Chondrocyte (in vitro differentiated cells): ENCODE data around the gene CTSH. TPM values are rescaled to one million over a fixed set of nuclear protein-coding genes. Genes with fewer than 3 reads are reported as not detected.
A peak's percentile ranks its signal among the peaks of the same experiment; 100 is the strongest.

Source experiments
- DNase-seq: peaks from one replicate; pipeline ENCODE4 v3.0.0; 2021; ENCODE audit warnings: mixed read lengths, low spot score
- H3K27ac Mint-ChIP-seq: one replicate; pipeline ENCODE4 v1.8.0; 2021; ENCODE audit warnings: mild to moderate bottlenecking, moderate library complexity, mixed read lengths; ENCODE audit not compliant: unreplicated experiment
- H3K27me3 Mint-ChIP-seq: 2 replicates; pipeline ENCODE4 v1.8.0; 2021; ENCODE audit warnings: low read depth, mixed read lengths
- H3K36me3 Mint-ChIP-seq: 2 replicates; pipeline ENCODE4 v1.8.0; 2021; ENCODE audit warnings: low read depth, mixed read lengths
- H3K4me1 Mint-ChIP-seq: 2 replicates; pipeline ENCODE4 v1.8.0; 2021; ENCODE audit warnings: low read depth, mild to moderate bottlenecking, mixed read lengths
- H3K4me3 Mint-ChIP-seq: one replicate; pipeline ENCODE4 v1.8.0; 2021; ENCODE audit warnings: mild to moderate bottlenecking, moderate library complexity, mixed read lengths; ENCODE audit not compliant: unreplicated experiment
- H3K9me3 Mint-ChIP-seq: 2 replicates; pipeline ENCODE4 v1.8.0; 2021; ENCODE audit warnings: low read depth, mixed read lengths
- CTCF ChIP-seq: fragments of 200-600 bp; sonication (generic); IDR thresholded peaks from 2 replicates; pipeline ENCODE4 v1.5.0; 2021; ENCODE audit warnings: antibody characterized with exemption, mild to moderate bottlenecking, moderate library complexity
- total RNA-seq: library from RNA; stranded (reverse); gene quantifications from 3 replicates; pipeline ENCODE4 v1.2.1, GENCODE V29; 2021

The CTSH gene
- total RNA-seq, 1 donor from 2014 or later: 22.5 TPM

- Mint-ChIP-seq H3K4me3 (no peak overlapping the region), H3K36me3 (no peaks in the 10 kb centered on the region), H3K4me1 (peaks cover 39% of the 10 kb centered on the region), H3K9me3 (no peaks in the 10 kb centered on the region), H3K27me3 (no peaks in the 10 kb centered on the region), H3K27ac (no peak overlapping the region)
- no peak for TF ChIP-seq CTCF
- peak; percentile 79 for DNase-seq
Measured at GRCh38 chr15:78991879-78992278, 47.0 kb upstream of the CTSH start.

GRCh38 chr15:78991476-78991875 is 46.6 kb upstream of the CTSH start:
- no peak for TF ChIP-seq CTCF
- Mint-ChIP-seq H3K27me3 (no peaks in the 10 kb centered on the region), H3K9me3 (no peaks in the 10 kb centered on the region), H3K4me1 (peaks cover 35% of the 10 kb centered on the region), H3K4me3 (no peak overlapping the region), H3K36me3 (no peaks in the 10 kb centered on the region), H3K27ac (no peak overlapping the region)
- peak; percentile 43 for DNase-seq

GRCh38 chr15:78990278-78990677 is 45.4 kb upstream of the CTSH start:
- peak; percentile 5 for DNase-seq
- peaks cover 34% of the 10 kb centered on the region for H3K4me1 Mint-ChIP-seq
- no peak overlapping the region for H3K27ac Mint-ChIP-seq
- no peaks in the 10 kb centered on the region for H3K9me3 Mint-ChIP-seq
- H3K27me3 Mint-ChIP-seq: no peaks in the 10 kb centered on the region
- H3K36me3 Mint-ChIP-seq: no peaks in the 10 kb centered on the region
- no peak for TF ChIP-seq CTCF
- no peak overlapping the region for H3K4me3 Mint-ChIP-seq

- H3K9me3 Mint-ChIP-seq: no peaks in the 10 kb centered on the region
- DNase-seq: peak; percentile 44
- TF ChIP-seq CTCF: no peak
- no peaks in the 10 kb centered on the region for H3K27me3 Mint-ChIP-seq
- peaks cover 34% of the 10 kb centered on the region for H3K4me1 Mint-ChIP-seq
- peak overlapping the region; percentile 87 for H3K27ac Mint-ChIP-seq
- H3K4me3 Mint-ChIP-seq: no peak overlapping the region
- H3K36me3 Mint-ChIP-seq: no peaks in the 10 kb centered on the region
Measured at GRCh38 chr15:78989701-78990240, 44.9 kb upstream of the CTSH start.

- Mint-ChIP-seq H3K4me1 (peaks cover 34% of the 10 kb centered on the region), H3K4me3 (no peak overlapping the region), H3K27ac (peak overlapping the region; percentile 99), H3K36me3 (no peaks in the 10 kb centered on the region), H3K9me3 (no peaks in the 10 kb centered on the region), H3K27me3 (no peaks in the 10 kb centered on the region)
- TF ChIP-seq CTCF: no peak
- no peak for DNase-seq
Measured at GRCh38 chr15:78988361-78988911, 43.6 kb upstream of the CTSH start.
